CD4-positive, alpha-beta memory T cell (primary cell): ENCODE data around the gene EXOC7. TPM values are rescaled to one million over a fixed set of nuclear protein-coding genes. Genes with fewer than 3 reads are reported as not detected.

Experiments
- CTCF ChIA-PET: fragments of 350-600 bp; sonication (Branson Sonifier 250); formaldehyde crosslinking; loops from one replicate; lab custom pipeline; 2021; ENCODE audit warnings: inconsistent platforms; ENCODE audit not compliant: partially characterized antibody; lab: Charles Lee
- POLR2A ChIA-PET: fragments of 350-600 bp; sonication (Branson Sonifier 250); formaldehyde crosslinking; loops from one replicate; lab custom pipeline; 2021; ENCODE audit not compliant: partially characterized antibody; lab: Charles Lee
- DNase-seq, 5 donors: peaks; one replicate each; pipeline versions ENCODE4 v3.0.0 to v3.0.0-alpha.2; 2020 to 2022; ENCODE audit warnings: mixed read lengths in 1 of 5
- H3K27ac ChIP-seq: one replicate; pipeline ENCODE4 v1.7.0; 2013; ENCODE audit warnings: low read depth, low read length
- H3K27me3 ChIP-seq: 2 replicates; pipeline ENCODE4 v1.7.0; 2013; ENCODE audit warnings: mild to moderate bottlenecking, low read length, moderate library complexity; ENCODE audit not compliant: insufficient read depth
- H3K36me3 ChIP-seq: 2 replicates; pipeline ENCODE4 v1.7.0; 2013; ENCODE audit warnings: mild to moderate bottlenecking, low read length, moderate library complexity; ENCODE audit not compliant: insufficient read depth
- H3K4me1 ChIP-seq: 2 replicates; pipeline ENCODE4 v1.7.0; 2013; ENCODE audit warnings: mild to moderate bottlenecking, low read length, moderate library complexity; ENCODE audit not compliant: insufficient read depth
- H3K4me3 ChIP-seq, 2 donors: one replicate each; pipeline ENCODE4 v1.7.0; 2013; ENCODE audit warnings: low read length in 2 of 2, mild to moderate bottlenecking in 1 of 2
- H3K9me3 ChIP-seq, 2 donors: one replicate each; pipeline ENCODE4 v1.7.0; 2013; ENCODE audit warnings: low read length in 2 of 2, control low read depth in 1 of 2; ENCODE audit not compliant: control insufficient read depth in 1 of 2
- H3K27ac Mint-ChIP-seq, 7 donors: one replicate each; pipeline ENCODE4 v1.8.0; 2020 to 2021; ENCODE audit warnings: mixed read lengths in 7 of 7, mild to moderate bottlenecking in 6 of 7, inconsistent platforms in 3 of 7, moderate library complexity in 3 of 7
- H3K27me3 Mint-ChIP-seq, 2 donors: one replicate each; pipeline ENCODE4 v1.8.0; 2020 to 2021; ENCODE audit warnings: mixed read lengths in 2 of 2
- H3K36me3 Mint-ChIP-seq, 2 donors: one replicate each; pipeline ENCODE4 v1.8.0; 2020 to 2021; ENCODE audit warnings: mixed read lengths in 2 of 2, inconsistent platforms in 1 of 2, mild to moderate bottlenecking in 1 of 2
- H3K4me1 Mint-ChIP-seq, 4 donors: one replicate each; pipeline ENCODE4 v1.8.0; 2020 to 2021; ENCODE audit warnings: mixed read lengths in 4 of 4, mild to moderate bottlenecking in 1 of 4
- H3K4me3 Mint-ChIP-seq, 8 donors: one replicate each; pipeline ENCODE4 v1.8.0; 2020 to 2021; ENCODE audit warnings: mixed read lengths in 8 of 8, mild to moderate bottlenecking in 7 of 8, moderate library complexity in 6 of 8, inconsistent platforms in 3 of 8
- H3K9me3 Mint-ChIP-seq, 8 donors: one replicate each; pipeline ENCODE4 v1.8.0; 2020 to 2021; ENCODE audit warnings: mixed read lengths in 8 of 8, mild to moderate bottlenecking in 5 of 8, inconsistent platforms in 3 of 8, moderate library complexity in 1 of 8
- intact Hi-C: fragments of 100-400 bp; cut with micrococcal nuclease; formaldehyde crosslinking; loops from one replicate; pipeline ENCODE4 v1.15.1; 2023
- polyA plus RNA-seq, 2 donors: library from polyadenylated mRNA; unstranded; fragments of 300-500 nt; fragmentation: Illumina TruSeq; gene quantifications; one replicate each; pipeline ENCODE4 v1.2.3, GENCODE V29; 2021
- total RNA-seq, 2 experiments: library from RNA; stranded (reverse); gene quantifications; one replicate each; pipeline ENCODE4 v1.2.3, GENCODE V29; 2021

Gene EXOC7
- total and polyA plus RNA-seq, 4 experiments from 2014 or later = 36.2 to 184 (median 125) TPM

GRCh38 chr17:76091526-76092286 lies 11.9 kb downstream of the EXOC7 start:
- no peaks in the 10 kb centered on the region for H3K27me3 ChIP-seq
- peak overlapping the region in 5 of 7 donors; percentile 36 to 92 (median 79) for H3K27ac Mint-ChIP-seq
- H3K9me3 Mint-ChIP-seq = no peaks in the 10 kb centered on the region
- H3K27me3 Mint-ChIP-seq = no peaks in the 10 kb centered on the region
- peaks cover 1 to 15% (median 3%) of the 10 kb centered on the region in 4 donors for H3K4me1 Mint-ChIP-seq
- H3K36me3 Mint-ChIP-seq = peaks cover 38 to 56% of the 10 kb centered on the region in 2 donors
- peak overlapping the region in 5 of 8 donors; percentile 44 to 65 (median 57) for H3K4me3 Mint-ChIP-seq
- no peak overlapping the region for H3K4me3 ChIP-seq
- POLR2A ChIA-PET = interaction anchor here (1.6 to 5.6 kb wide), 3 partner anchors 9 to 12 kb away, joined by 3 to 24 read pairs (median 13); partner anchors contain the start of genes EXOC7 and ZACN
- H3K4me1 ChIP-seq = no peaks in the 10 kb centered on the region
- H3K36me3 ChIP-seq = peaks cover 71% of the 10 kb centered on the region
- peak in 1 of 5 donors; percentile 20 for DNase-seq
- H3K27ac ChIP-seq = no peak overlapping the region
- no peaks in the 10 kb centered on the region for H3K9me3 ChIP-seq
- intact Hi-C loops = no loop called here
- CTCF ChIA-PET = interaction anchor here (1.1 to 1.4 kb wide), 2 partner anchors 12 to 28 kb away, joined by 3 to 4 read pairs; no protein-coding TSS in a partner anchor

GRCh38 chr17:76090517-76091129 lies 13.0 kb downstream of the EXOC7 start:
- intact Hi-C loops = no loop called here
- H3K4me1 ChIP-seq = no peaks in the 10 kb centered on the region
- H3K9me3 ChIP-seq = no peaks in the 10 kb centered on the region
- CTCF ChIA-PET = interaction anchor here (1.1 kb wide), 1 partner anchor 11 kb away, joined by 4 read pairs; no protein-coding TSS in a partner anchor
- H3K36me3 ChIP-seq = peaks cover 73% of the 10 kb centered on the region
- DNase-seq = no peak
- Mint-ChIP-seq H3K27me3 (no peaks in the 10 kb centered on the region), H3K9me3 (no peaks in the 10 kb centered on the region), H3K36me3 (peaks cover 34 to 60% of the 10 kb centered on the region in 2 donors), H3K27ac (no peak overlapping the region), H3K4me1 (peaks cover 0 to 11% (median 3%) of the 10 kb centered on the region in 4 donors), H3K4me3 (no peak overlapping the region)
- no peak overlapping the region for H3K4me3 ChIP-seq
- H3K27ac ChIP-seq = no peak overlapping the region
- H3K27me3 ChIP-seq = no peaks in the 10 kb centered on the region
- POLR2A ChIA-PET = interaction anchor here (5.6 kb wide), 1 partner anchor 13 kb away, joined by 24 read pairs; the partner anchor contains the start of gene EXOC7

DNA sequence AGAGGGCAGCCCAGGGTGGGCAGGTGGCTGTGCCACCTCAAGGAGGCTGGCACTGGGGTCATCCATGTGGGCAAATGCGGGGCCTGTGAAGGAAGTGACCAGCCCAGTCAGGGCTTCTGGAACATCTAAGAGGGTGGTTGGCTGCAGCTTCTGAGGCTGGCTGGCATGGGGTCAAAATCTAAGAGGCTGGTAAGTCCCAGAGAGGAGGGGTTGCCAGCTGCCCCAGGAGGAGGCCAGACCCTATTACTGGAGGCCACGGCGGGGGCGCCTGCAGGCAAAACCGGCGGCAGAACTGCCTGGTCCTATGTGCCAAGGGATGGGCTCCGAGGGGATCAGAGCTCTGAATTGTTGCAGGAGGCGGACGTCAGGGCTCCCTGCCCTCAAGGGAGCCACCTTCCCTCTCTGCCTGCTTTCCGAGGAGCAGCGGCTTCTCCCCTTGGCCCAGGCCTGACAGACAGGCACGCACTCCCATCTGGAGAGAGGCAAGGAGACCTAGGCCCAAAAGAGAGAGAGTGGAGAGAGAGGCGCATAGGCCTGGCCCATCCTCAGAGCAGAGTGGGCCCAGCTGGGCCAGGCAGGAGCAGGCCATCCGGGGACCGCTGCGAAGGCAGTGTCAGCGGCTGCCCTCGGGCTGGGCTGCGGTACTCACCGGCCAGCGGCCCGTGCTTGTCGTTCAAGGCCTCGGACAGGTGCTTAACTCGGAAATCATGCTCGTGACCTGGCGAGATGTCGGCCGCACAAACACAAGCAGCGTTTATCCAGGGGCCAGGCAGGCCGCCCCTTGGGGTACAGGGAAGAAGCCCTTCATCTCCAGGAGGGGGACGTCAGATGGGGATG lies 13.7 kb downstream of the EXOC7 start:
- H3K4me1 ChIP-seq = no peaks in the 10 kb centered on the region
- Mint-ChIP-seq H3K4me1 (peaks cover 0 to 11% (median 3%) of the 10 kb centered on the region in 4 donors), H3K4me3 (no peak overlapping the region), H3K27me3 (no peaks in the 10 kb centered on the region), H3K9me3 (no peaks in the 10 kb centered on the region), H3K36me3 (peaks cover 33 to 67% of the 10 kb centered on the region in 2 donors), H3K27ac (no peak overlapping the region)
- DNase-seq = no peak
- H3K36me3 ChIP-seq = peaks cover 78% of the 10 kb centered on the region
- no peak overlapping the region for H3K27ac ChIP-seq
- intact Hi-C loops = no loop called here
- ChIA-PET POLR2A (interaction anchor here (1.6 to 5.6 kb wide), 2 partner anchors 11 to 14 kb away, joined by 4 to 24 read pairs; partner anchors contain the start of genes EXOC7 and ZACN), CTCF (no interaction called here)
- H3K9me3 ChIP-seq = no peaks in the 10 kb centered on the region
- no peaks in the 10 kb centered on the region for H3K27me3 ChIP-seq
- no peak overlapping the region for H3K4me3 ChIP-seq

DNA sequence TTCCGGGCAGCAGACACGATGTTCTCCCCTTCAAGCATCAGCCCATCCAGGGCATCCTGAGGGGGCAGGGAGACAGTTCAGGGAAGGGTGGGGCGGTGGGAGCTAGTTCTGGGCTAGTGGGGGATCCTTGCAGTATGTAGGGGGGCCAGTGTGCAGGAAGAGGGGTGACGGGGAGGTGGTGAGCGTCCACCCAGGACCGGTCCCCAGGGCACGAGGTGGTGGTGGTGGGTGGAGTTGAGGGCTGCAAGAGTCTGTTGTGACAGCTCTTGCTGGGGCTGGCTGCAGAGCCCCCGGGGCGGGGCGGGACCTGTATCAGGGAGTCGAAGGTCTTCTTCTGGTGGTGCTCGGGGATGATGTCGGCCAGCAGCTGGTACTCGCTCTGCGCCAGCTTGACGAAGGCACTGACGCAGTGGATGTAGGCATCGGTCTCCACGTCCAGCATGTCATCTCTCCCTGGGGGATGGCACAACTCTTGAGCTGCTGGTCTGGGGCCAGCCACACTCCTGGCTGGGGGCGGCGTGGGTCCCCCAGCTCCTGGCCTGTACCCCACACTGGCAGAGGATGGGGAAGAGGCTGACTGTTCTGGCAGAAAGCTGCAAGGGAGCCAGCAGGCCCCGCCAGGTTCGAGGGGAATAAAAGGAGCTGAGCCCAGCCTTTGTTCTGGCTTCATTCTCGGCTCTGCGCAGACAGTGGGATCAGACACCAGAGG lies 14.6 kb downstream of the EXOC7 start:
- intact Hi-C loops = no loop called here
- Mint-ChIP-seq H3K4me3 (no peak overlapping the region), H3K27me3 (no peaks in the 10 kb centered on the region), H3K27ac (no peak overlapping the region), H3K36me3 (peaks cover 32 to 69% of the 10 kb centered on the region in 2 donors), H3K9me3 (no peaks in the 10 kb centered on the region), H3K4me1 (peaks cover 0 to 11% (median 3%) of the 10 kb centered on the region in 4 donors)
- Histone ChIP-seq H3K9me3 (no peaks in the 10 kb centered on the region), H3K4me1 (no peaks in the 10 kb centered on the region), H3K4me3 (no peak overlapping the region), H3K27ac (no peak overlapping the region), H3K36me3 (peaks cover 83% of the 10 kb centered on the region), H3K27me3 (no peaks in the 10 kb centered on the region)
- no peak for DNase-seq
- POLR2A ChIA-PET = interaction anchor here (1.6 kb wide), 1 partner anchor 10 kb away, joined by 4 read pairs; the partner anchor contains the start of gene ZACN
- CTCF ChIA-PET = no interaction called here

DNA sequence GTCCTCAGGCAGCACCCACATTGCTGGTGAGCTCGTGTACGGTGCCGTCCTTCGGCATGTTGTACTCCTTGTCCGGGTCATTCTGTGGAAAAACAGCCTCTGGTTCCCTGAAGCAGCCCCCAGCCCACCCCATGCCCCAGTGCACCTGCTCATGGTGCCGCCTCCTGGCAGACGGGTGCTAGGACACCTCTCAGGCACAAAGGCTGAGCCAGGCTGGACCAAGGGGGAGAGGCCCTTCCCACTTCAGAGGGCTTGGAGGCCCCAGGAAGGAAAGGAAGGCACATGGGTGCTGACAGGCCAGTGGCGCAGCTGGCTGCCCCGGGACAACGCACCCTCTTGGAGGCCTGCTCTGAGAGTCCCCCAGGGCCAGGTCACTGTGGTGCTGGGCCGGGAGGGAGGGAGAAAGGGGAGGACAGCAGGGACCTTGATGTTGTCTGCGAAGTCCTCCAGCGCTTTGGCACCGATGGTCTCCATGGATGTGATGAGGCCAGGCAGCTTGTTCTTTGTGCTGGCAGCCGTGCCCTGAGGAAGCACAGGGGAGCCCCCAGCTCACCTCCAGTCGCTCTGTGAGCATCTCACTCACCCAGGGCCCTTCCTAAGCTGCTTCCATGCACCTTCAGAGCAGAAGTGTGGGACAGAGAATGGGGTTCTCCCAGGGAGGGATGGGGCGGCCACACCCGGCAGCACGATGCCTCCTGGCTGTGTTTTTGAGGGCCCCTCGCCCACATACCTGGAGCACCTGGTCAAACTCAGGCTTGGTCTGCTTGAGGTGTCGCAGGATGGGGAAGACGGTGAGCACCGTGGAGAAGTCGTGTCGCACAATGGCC lies 15.3 kb downstream of the EXOC7 start:
- POLR2A ChIA-PET = interaction anchor here (1.3 to 1.6 kb wide), 2 partner anchors 9 to 16 kb away, joined by 4 to 5 read pairs; partner anchors contain the start of genes SRP68 and ZACN
- intact Hi-C loops = no loop called here
- Mint-ChIP-seq H3K4me1 (peaks cover 0 to 11% (median 3%) of the 10 kb centered on the region in 4 donors), H3K4me3 (no peak overlapping the region), H3K9me3 (no peaks in the 10 kb centered on the region), H3K27me3 (no peaks in the 10 kb centered on the region), H3K36me3 (peaks cover 27 to 65% of the 10 kb centered on the region in 2 donors), H3K27ac (no peak overlapping the region)
- Histone ChIP-seq H3K36me3 (peaks cover 83% of the 10 kb centered on the region), H3K4me3 (no peak overlapping the region), H3K27ac (no peak overlapping the region), H3K9me3 (no peaks in the 10 kb centered on the region), H3K27me3 (no peaks in the 10 kb centered on the region), H3K4me1 (no peaks in the 10 kb centered on the region)
- CTCF ChIA-PET = interaction anchor here (1.4 kb wide), 1 partner anchor 16 kb away, joined by 3 read pairs; the partner anchor contains the start of gene SRP68
- no peak for DNase-seq

DNA sequence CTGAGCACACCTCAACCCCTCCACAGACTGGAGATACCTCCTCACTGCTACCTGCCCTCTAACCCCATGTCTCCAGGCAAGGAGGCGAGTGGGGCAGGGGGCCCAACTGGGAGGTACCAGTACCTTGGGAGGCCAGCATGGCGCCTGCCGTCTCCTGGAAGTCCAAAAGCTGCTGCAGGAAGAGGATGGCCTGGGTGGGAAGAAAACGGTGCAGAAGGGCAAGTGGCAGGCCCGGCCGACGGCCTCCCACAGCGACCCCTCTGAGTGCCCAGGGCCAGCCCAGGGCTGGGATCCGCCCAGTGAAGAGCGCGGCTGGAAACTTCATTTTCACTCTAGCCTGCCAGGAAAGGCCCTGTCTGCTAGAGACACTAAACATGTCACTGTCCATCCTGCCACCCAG lies 16.1 kb downstream of the EXOC7 start:
- Mint-ChIP-seq H3K4me3 (no peak overlapping the region), H3K27me3 (no peaks in the 10 kb centered on the region), H3K27ac (no peak overlapping the region), H3K36me3 (peaks cover 27 to 62% of the 10 kb centered on the region in 2 donors), H3K9me3 (no peaks in the 10 kb centered on the region), H3K4me1 (peaks cover 0 to 9% (median 3%) of the 10 kb centered on the region in 4 donors)
- no peak overlapping the region for H3K4me3 ChIP-seq
- POLR2A ChIA-PET = interaction anchor here (1.3 kb wide), 1 partner anchor 15 kb away, joined by 5 read pairs; the partner anchor contains the start of gene SRP68
- no peaks in the 10 kb centered on the region for H3K4me1 ChIP-seq
- H3K9me3 ChIP-seq = no peaks in the 10 kb centered on the region
- intact Hi-C loops = no loop called here
- no peak for DNase-seq
- H3K27me3 ChIP-seq = no peaks in the 10 kb centered on the region
- CTCF ChIA-PET = interaction anchor here (1.4 kb wide), 1 partner anchor 15 kb away, joined by 3 read pairs; the partner anchor contains the start of gene SRP68
- no peak overlapping the region for H3K27ac ChIP-seq
- H3K36me3 ChIP-seq = peaks cover 79% of the 10 kb centered on the region
